RWPE1 (cell line): ENCODE data around the gene WDPCP.
"Not testable (repeated sequence)": the region's sequence is repeated elsewhere in the genome, so short reads cannot be mapped to it uniquely, and the experiment has no call there.

Experiments used
- CTCF ChIA-PET: fragments of 350-600 bp; sonication (Branson Sonifier 250); formaldehyde crosslinking; extraction: SDS; loops from one replicate; lab custom pipeline; 2021; lab: Yijun Ruan, JAX
- POLR2A ChIA-PET: fragments of 400-600 bp; formaldehyde crosslinking; extraction: SDS; loops from one replicate; lab custom pipeline; 2020; ENCODE audit warnings: antibody characterized with exemption; ENCODE audit not compliant: low non-redundant PET; lab: Yijun Ruan, JAX
- DNase-seq: peaks from one replicate; pipeline ENCODE4 v3.0.0; 2012; ENCODE audit warnings: low spot score
- H3K27ac ChIP-seq: fragments of 450-650 bp; 2 replicates; pipeline ENCODE4 v1.5.1; 2017
- TF ChIP-seq, protein P1 (sequence below): fragments of 450-650 bp; conservative IDR thresholded peaks from 2 replicates; pipeline ENCODE4 v1.5.1; 2017; ENCODE audit warnings: low read depth, mild to moderate bottlenecking

The WDPCP gene

DNA sequence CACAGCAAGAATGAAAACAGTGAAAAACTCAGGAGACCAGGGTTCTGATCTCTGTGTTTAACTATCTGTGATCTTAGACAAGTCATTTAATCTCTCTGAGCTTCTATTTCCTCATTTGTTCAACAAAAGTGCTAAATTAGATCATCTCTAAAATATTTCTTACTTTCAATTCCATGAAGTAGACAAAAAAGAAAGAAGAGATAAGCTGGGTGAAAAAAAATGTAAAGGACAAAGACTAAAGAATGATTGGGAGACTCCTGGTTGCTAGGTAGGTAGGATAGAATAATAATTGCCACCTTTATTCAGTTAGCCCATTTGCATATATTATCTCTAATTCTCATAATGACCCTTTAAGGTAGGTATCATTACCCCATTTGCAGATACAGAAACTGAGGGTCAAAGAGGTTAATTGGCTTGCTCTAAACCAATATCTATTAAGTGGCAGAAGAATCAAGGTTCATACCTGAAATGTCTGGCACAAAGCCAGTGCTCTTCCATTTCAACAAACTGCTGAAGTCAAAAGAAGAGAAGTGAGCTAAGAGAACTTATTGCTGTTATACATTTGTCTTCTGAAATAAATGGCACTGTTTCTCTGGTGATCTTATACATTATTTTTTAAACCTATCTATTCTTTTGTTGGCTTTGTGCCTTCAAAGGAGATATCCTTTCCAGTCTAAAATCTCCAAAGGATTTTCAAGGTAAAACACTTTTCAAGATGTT, 395.9 kb downstream of the WDPCP start:
- ChIA-PET CTCF (interaction anchor here (1.3 kb wide), 1 partner anchor 132 kb away, joined by 3 read pairs; no protein-coding TSS in a partner anchor), POLR2A (no interaction called here)
- no peak for DNase-seq
- H3K27ac ChIP-seq, result no peak overlapping the region
- TF ChIP-seq, protein P1, sequence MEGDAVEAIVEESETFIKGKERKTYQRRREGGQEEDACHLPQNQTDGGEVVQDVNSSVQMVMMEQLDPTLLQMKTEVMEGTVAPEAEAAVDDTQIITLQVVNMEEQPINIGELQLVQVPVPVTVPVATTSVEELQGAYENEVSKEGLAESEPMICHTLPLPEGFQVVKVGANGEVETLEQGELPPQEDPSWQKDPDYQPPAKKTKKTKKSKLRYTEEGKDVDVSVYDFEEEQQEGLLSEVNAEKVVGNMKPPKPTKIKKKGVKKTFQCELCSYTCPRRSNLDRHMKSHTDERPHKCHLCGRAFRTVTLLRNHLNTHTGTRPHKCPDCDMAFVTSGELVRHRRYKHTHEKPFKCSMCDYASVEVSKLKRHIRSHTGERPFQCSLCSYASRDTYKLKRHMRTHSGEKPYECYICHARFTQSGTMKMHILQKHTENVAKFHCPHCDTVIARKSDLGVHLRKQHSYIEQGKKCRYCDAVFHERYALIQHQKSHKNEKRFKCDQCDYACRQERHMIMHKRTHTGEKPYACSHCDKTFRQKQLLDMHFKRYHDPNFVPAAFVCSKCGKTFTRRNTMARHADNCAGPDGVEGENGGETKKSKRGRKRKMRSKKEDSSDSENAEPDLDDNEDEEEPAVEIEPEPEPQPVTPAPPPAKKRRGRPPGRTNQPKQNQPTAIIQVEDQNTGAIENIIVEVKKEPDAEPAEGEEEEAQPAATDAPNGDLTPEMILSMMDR, result no peak

DNA sequence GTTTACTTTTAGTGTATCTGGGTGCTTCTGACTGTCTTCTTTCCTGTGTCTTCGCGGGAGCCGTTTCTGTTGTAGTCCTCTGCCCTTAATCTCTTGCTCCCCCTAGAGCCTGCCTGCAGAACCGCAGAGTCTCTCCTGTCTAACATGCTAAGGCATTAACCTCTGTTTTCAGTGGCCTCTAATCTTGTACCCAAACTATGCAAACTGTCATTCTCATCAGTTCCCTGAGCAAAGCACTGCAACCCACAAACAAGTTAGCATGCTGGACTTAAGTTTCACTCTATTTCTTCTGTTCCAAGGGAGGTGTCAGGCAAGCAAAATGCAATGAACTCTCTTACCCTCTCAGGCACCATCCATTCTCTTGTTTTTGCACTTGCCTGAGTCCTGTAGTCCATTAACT, 399.3 kb downstream of the WDPCP start:
- ChIA-PET POLR2A (no interaction called here), CTCF (no interaction called here)
- TF ChIP-seq, protein P1, result peak; percentile 85
- H3K27ac ChIP-seq, result no peak overlapping the region
- DNase-seq, result peak; percentile 36

DNA sequence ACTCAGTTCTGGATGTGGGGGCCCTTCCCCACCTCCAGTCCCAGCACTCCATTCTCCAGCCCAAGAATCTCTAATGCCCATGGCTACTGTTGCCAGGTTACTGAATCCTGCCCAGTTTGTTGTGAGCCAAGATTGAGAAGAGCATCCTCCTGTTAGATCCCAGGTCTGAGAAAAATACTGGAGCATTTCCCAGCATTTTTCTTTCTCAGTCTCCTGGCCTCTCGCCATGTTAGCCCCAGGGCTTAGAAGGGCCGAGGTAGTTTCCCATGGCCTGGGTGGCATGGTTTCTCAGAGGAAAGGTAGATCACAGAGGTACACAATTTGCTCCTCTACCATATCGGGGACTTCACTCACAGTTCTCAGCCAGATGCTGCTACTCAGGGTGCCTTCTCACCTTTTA, 401.9 kb downstream of the WDPCP start:
- H3K27ac ChIP-seq, result no peak overlapping the region
- ChIA-PET CTCF (no interaction called here), POLR2A (no interaction called here)
- no peak for DNase-seq
- TF ChIP-seq, protein P1, result no peak

DNA sequence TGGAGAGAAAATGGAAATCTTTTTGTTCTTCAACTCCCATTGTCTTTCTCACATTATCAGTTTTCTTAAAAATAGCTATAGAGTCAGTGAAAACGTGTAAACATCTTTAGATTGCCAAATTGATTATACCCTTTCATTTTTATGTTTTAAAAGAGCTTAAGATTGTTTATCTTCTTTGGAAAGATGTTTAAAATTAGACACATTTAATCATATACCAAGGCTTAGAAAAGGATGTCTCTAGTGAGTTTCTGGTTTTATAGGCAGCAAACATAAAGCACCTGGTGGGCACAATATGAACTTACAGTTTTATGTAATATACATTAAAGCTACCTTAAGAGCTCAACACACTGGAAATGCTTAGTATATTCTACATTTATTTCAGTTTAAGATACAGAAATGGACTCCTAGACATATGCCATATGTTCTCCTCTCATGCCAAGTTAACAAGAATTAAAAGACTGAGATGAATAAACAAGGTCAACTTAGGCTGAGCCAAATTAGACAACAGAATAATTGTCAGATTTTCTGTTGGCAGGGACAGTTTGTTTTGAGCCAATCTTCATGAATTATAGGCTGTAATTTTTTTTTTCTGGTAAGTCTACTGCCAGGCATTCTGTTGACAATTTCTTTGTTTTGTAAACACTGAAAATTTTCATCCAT, 425.0 kb downstream of the WDPCP start:
- no peak for DNase-seq
- H3K27ac ChIP-seq, result no peak overlapping the region
- TF ChIP-seq, protein P1, result no peak
- CTCF ChIA-PET, result no interaction called here
- POLR2A ChIA-PET, result no interaction called here

DNA sequence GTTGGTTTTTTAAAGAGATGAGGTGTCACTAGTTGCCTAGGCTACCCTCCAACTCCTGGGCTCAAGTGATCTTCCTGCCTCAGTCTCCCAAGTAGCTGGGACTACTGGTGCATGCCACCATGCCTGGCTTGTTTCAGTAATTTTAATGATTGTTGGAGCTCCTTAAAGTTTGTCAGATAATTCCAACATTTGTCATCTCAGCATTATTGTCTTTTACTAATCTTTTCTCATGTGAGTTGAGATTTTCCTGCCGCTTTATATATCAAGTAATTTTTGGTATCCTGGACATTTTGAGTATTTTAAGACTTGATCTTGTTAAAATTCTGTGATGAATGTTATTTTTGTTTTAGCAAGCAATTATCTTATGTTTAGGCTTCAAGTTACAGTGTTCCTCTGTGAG, 429.0 kb downstream of the WDPCP start:
- POLR2A ChIA-PET, result no interaction called here
- no peak for DNase-seq
- H3K27ac ChIP-seq, result no peak overlapping the region
- TF ChIP-seq, protein P1, result no peak
- CTCF ChIA-PET, result interaction anchor here (1.3 kb wide), 1 partner anchor 80 kb away, joined by 3 read pairs; no protein-coding TSS in a partner anchor

DNA sequence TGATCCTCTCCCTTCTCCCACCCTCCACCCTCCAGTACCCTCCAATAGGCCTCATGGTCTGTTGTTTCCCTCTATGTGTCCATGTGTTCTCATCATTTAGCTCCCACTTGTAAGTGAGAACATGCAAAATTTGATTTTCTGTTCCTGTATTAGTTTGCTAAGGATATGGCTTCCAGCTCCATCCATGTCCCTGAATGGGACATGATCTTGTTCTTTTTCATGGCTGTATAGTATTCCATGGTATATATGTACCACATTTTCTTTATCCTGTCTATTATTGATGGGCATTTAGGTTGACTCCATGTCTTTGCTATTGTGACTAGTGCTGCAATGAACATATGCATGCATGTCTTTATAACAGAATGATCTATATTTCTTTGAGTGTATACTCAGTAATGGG, 451.6 kb downstream of the WDPCP start:
- POLR2A ChIA-PET, CTCF ChIA-PET, H3K27ac ChIP-seq: not testable (repeated sequence)

DNA sequence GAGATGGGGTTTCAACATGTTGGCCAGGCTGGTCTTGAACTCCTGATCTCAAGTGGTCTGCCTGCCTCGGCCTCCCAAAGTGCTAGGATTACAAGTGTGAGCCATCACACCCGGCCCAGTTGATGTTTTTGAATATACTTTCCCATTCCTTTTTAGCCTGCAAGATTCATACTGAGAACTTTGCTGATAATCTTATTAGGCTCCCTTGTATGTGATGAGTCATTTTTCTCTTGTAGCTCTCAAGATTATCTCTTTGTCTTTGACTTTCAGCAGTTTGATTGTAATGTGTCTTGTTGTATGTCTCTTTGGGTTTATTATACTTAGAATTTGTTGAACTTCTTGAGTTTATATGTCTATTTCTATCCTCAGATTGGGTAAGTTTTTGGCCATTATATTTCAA, 456.3 kb downstream of the WDPCP start:
- H3K27ac ChIP-seq, result no peak overlapping the region
- TF ChIP-seq, protein P1, result no peak
- no peak for DNase-seq
- POLR2A ChIA-PET, result no interaction called here
- CTCF ChIA-PET, result interaction anchor here (0.6 kb wide), 1 partner anchor 1796 kb away, joined by 3 read pairs; no protein-coding TSS in a partner anchor

More for the DNA sequence above, 451.6 kb downstream of the WDPCP start:
- DNase-seq, result not testable (repeated sequence)
